ENCODE data around the gene CZIB. TPM values are rescaled to one million over a fixed set of nuclear protein-coding genes. Genes with fewer than 3 reads are reported as not detected.

The CZIB gene
- polyA plus RNA-seq, 1 experiment, result 75.8 TPM

DNA sequence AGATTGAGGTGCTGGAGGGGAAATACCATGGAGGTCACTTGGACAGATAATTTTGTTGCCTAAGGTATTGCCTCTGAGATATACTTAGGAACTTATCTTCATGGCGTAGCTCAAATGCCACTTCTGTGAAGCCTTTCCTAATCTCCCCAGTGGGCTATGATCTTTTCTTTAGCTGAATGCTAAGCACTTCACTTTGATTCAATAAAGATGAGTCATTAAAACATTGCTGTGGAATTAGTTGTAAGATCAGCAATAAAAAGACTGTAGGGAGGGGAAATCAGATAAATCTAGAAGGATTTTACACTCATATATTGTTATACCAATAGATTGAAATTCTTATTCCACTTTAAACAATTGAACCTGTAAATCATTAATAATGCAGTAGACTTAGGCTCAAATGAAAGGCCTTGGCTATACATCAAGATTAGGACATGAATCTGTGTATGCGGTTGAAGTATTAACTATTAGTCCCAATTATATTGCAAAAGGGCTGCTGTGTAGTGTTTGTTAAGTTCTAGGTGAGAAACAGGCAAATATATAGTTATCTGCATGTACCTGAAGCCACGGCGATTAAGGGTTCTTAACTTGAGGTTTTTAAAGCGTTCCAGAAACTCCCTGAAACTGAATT lies 37.1 kb upstream of the CZIB start:
- no peak for DNase-seq (ENCODE audit: low read depth)
- Histone ChIP-seq H3K27me3 (ENCODE audit: control insufficient read depth, insufficient read depth, low read length) (no peaks in the 10 kb centered on the region), H3K36me3 (ENCODE audit: control insufficient read depth, insufficient read depth, low read length) (peaks cover 3% of the 10 kb centered on the region; the same call in 1 of the 2 replicates), H3K4me3 (ENCODE audit: low read depth, low read length) (no peak overlapping the region)
- ChIA-PET POLR2A (no interaction called here), CTCF (interaction anchor here (0.9 to 1.9 kb wide), 4 partner anchors 8 to 136 kb away, joined by 3 to 6 read pairs (median 6); no protein-coding TSS in a partner anchor)
- TF ChIP-seq, protein P1, sequence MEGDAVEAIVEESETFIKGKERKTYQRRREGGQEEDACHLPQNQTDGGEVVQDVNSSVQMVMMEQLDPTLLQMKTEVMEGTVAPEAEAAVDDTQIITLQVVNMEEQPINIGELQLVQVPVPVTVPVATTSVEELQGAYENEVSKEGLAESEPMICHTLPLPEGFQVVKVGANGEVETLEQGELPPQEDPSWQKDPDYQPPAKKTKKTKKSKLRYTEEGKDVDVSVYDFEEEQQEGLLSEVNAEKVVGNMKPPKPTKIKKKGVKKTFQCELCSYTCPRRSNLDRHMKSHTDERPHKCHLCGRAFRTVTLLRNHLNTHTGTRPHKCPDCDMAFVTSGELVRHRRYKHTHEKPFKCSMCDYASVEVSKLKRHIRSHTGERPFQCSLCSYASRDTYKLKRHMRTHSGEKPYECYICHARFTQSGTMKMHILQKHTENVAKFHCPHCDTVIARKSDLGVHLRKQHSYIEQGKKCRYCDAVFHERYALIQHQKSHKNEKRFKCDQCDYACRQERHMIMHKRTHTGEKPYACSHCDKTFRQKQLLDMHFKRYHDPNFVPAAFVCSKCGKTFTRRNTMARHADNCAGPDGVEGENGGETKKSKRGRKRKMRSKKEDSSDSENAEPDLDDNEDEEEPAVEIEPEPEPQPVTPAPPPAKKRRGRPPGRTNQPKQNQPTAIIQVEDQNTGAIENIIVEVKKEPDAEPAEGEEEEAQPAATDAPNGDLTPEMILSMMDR (IDR thresholded peaks at IDR 0.05; ENCODE audit: insufficient read depth, low read depth, low read length), result no peak

DNA sequence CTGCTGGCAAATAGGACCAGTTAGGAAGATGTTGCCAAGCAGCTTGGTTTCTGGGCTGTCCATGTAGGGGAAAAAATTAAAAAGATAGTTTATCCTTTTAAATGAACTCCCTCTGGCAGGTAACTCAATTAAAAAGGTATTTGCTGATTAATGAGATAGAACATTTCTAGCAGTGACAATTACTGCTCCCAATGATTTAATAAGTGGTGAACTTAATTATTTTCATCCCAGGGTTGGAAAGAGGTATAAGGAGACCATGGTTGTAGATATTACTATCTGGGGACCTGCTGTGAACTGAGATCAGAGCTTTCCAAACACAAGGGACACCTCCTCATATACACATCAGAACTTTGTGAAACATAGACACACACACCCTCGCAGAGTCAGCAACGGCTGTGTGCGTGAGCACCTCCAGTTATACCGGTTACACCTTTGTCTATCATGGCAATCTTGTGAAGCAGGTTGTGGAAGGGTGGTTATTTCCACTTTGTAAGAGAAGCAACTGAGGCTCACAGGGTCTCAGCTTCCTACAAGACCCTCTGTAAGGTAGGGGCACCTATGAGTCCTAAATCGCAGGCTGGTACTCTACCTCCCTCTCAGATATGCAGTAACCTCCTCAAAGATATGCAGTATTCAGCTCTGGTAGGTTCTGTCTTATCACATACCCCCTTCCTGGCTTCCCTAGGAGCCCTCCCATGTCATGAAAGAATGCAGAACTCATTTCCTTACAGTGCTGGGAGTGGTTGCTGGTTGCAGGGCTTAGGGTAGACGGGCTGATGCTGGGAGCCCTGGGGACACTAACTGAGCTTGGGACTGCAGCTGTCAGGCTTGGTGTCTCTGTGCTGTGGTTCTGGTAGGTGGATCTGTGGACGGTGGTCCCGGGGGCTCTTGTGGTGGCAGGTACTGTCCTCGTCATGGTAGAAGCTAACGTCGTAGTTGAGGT lies 36.3 kb upstream of the CZIB start:
- ChIA-PET POLR2A (no interaction called here), CTCF (interaction anchor here (1.3 to 1.9 kb wide), 3 partner anchors 9 to 137 kb away, joined by 6 read pairs; no protein-coding TSS in a partner anchor)
- DNase-seq (ENCODE audit: low read depth), result no peak
- TF ChIP-seq, protein P1 (IDR thresholded peaks at IDR 0.05; ENCODE audit: insufficient read depth, low read depth, low read length), result no peak
- Histone ChIP-seq H3K36me3 (ENCODE audit: control insufficient read depth, insufficient read depth, low read length) (peaks cover under 1% of the 10 kb centered on the region; the same call in 1 of the 2 replicates), H3K27me3 (ENCODE audit: control insufficient read depth, insufficient read depth, low read length) (no peaks in the 10 kb centered on the region), H3K4me3 (ENCODE audit: low read depth, low read length) (no peak overlapping the region)

DNA sequence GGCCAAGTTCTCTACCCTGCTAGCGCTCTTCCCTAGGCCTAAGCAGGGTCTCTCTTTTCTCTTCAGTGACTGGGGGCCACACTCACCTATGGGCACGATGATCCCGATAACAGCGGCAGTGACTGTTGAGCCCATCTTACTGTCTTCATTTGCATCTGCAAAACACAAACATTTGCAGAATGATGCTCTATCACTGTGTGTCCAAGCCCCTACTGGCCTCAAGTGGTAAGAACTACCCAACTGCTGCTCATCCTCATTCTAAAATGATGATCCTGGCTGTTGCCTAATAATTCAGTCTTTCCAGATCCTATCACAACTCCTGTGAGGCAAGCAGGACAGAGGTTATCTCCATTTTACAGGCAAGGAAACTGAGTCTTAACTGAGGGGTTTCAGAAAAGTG lies 34.6 kb upstream of the CZIB start:
- H3K36me3 ChIP-seq (ENCODE audit: control insufficient read depth, insufficient read depth, low read length), result no peaks in the 10 kb centered on the region
- TF ChIP-seq, protein P1 (IDR thresholded peaks at IDR 0.05; ENCODE audit: insufficient read depth, low read depth, low read length), result peak; percentile 24; the same call in 1 of the 2 replicates
- CTCF ChIA-PET, result no interaction called here
- no peak for DNase-seq (ENCODE audit: low read depth)
- no peak overlapping the region for H3K4me3 ChIP-seq (ENCODE audit: low read depth, low read length)
- POLR2A ChIA-PET, result no interaction called here
- H3K27me3 ChIP-seq (ENCODE audit: control insufficient read depth, insufficient read depth, low read length), result no peaks in the 10 kb centered on the region

DNA sequence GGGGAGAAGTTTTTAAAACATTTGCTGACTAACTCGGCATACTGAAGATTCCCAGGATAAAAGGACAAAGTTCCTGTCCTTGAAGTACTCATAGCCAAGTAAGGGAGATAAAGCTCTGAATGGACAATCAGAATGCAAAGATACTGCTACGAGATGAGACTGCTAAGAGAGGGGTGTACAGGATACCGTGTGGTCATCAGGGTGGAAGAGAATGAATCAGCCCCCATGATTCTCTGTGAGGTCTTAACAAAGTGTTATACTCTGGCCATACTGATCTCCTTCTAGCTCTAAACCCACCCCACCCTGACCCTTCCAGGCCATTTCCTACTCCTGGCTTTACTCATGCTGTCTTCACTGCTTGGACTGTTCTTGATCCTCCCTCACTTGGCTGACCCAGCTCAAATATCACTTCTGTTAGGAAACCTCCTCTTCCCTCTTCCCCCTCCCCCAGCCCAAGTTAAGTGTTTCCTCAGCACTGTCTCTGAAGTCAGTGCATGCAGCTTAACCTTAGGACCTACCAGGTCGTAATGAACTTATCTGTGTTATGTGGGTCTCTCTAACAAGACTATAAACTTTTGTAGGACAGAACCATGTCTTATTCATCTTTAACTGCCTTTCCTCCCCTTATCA lies 33.7 kb upstream of the CZIB start:
- Histone ChIP-seq H3K4me3 (ENCODE audit: low read depth, low read length) (no peak overlapping the region), H3K36me3 (ENCODE audit: control insufficient read depth, insufficient read depth, low read length) (no peaks in the 10 kb centered on the region), H3K27me3 (ENCODE audit: control insufficient read depth, insufficient read depth, low read length) (no peaks in the 10 kb centered on the region)
- TF ChIP-seq, protein P1 (IDR thresholded peaks at IDR 0.05; ENCODE audit: insufficient read depth, low read depth, low read length), result no peak
- POLR2A ChIA-PET, result interaction anchor here (0.6 kb wide), 1 partner anchor 577 kb away, joined by 3 read pairs; no protein-coding TSS in a partner anchor
- CTCF ChIA-PET, result interaction anchor here (1.2 kb wide), 1 partner anchor 34 kb away, joined by 3 read pairs; the partner anchor contains the start of gene CZIB
- no peak for DNase-seq (ENCODE audit: low read depth)

Data from BJ (cell line).